Activated naive CD8-positive, alpha-beta T cell treated with anti-CD3 and anti-CD28 coated beads, Interleukin-2, amount 10 ng/mL, durations not matched to agents 7 days and 5 days (primary cell): ENCODE measurements around the gene PCGF2. TPM values are rescaled to one million over a fixed set of nuclear protein-coding genes. Genes with fewer than 3 reads are reported as not detected.
A peak's percentile ranks its signal among the peaks of the same experiment; 100 is the strongest.
"Not testable (repeated sequence)": the region's sequence is repeated elsewhere in the genome, so short reads cannot be mapped to it uniquely, and the experiment has no call there.

Experiments
- ATAC-seq: fragments of 150-1000 bp; cut with Tn5 transposase; one replicate; pipeline ENCODE4 v1.10.0; 2021; ENCODE audit warnings: low read depth, moderate library complexity
- POLR2A ChIA-PET: fragments of 350-600 bp; sonication (Branson Sonifier 250); formaldehyde crosslinking; loops from one replicate; lab custom pipeline; 2021; ENCODE audit warnings: antibody characterized with exemption; lab: Charles Lee
- DNase-seq: peaks from one replicate; pipeline ENCODE4 v3.0.0; 2021
- H3K27ac Mint-ChIP-seq: one replicate; pipeline ENCODE4 v1.8.0; 2022; ENCODE audit warnings: mild to moderate bottlenecking, mixed read lengths
- H3K27me3 Mint-ChIP-seq: one replicate; pipeline ENCODE4 v1.8.0; 2022; ENCODE audit warnings: mild to moderate bottlenecking, moderate library complexity, mixed read lengths
- H3K36me3 Mint-ChIP-seq: one replicate; pipeline ENCODE4 v1.8.0; 2021; ENCODE audit warnings: mild to moderate bottlenecking, mixed read lengths
- H3K4me1 Mint-ChIP-seq: one replicate; pipeline ENCODE4 v1.8.0; 2021; ENCODE audit warnings: mixed read lengths
- H3K4me3 Mint-ChIP-seq: one replicate; pipeline ENCODE4 v1.8.0; 2022; ENCODE audit warnings: mild to moderate bottlenecking, moderate library complexity, mixed read lengths
- H3K9me3 Mint-ChIP-seq: one replicate; pipeline ENCODE4 v1.8.0; 2021; ENCODE audit warnings: mixed read lengths
- total RNA-seq, 2 experiments: library from RNA; stranded (reverse); gene quantifications; one replicate each; pipeline ENCODE4 v1.2.3, GENCODE V29; 2021

PCGF2 gene
- 1 to 10 TPM; 1.8 to 2.0 TPM for total RNA-seq

- no peaks in the 10 kb centered on the region for H3K9me3 Mint-ChIP-seq
- peaks cover 4% of the 10 kb centered on the region for H3K36me3 Mint-ChIP-seq
- no peak within 1 kb of the TSS for H3K27ac Mint-ChIP-seq
- POLR2A ChIA-PET: no interaction called here
- H3K4me1 Mint-ChIP-seq: peaks cover 28% of the 10 kb centered on the region
- DNase-seq (no peak), ATAC-seq (no peak)
- H3K4me3 Mint-ChIP-seq: peak within 1 kb of the TSS; percentile 98
- H3K27me3 Mint-ChIP-seq: peaks cover 39% of the 10 kb centered on the region
Observed at GRCh38 chr17:38748149-38748891, at the start of gene PCGF2. TSS of gene PCGF2 (minus strand) at chr17:38748336. CDS start at chr17:38740402, 7,934 bp downstream.

- H3K4me1 Mint-ChIP-seq: peaks cover 33% of the 10 kb centered on the region
- H3K9me3 Mint-ChIP-seq: no peaks in the 10 kb centered on the region
- H3K36me3 Mint-ChIP-seq: peaks cover 22% of the 10 kb centered on the region
- ATAC-seq (no peak), DNase-seq (no peak)
- POLR2A ChIA-PET: interaction anchor here (0.6 to 1.1 kb wide), 4 partner anchors 46 to 101 kb away, joined by 3 to 6 read pairs (median 4); partner anchors contain the start of genes LASP1 and PSMB3
- H3K27ac Mint-ChIP-seq: peak overlapping the region; percentile 93
- H3K4me3 Mint-ChIP-seq: peak overlapping the region; percentile 96
- H3K27me3 Mint-ChIP-seq: no peaks in the 10 kb centered on the region
Observed at GRCh38 chr17:38797828-38798227, 49.7 kb upstream of the PCGF2 start.

GRCh38 chr17:38797158-38797490 is 49.0 kb upstream of the PCGF2 start:
- H3K27me3 Mint-ChIP-seq: no peaks in the 10 kb centered on the region
- H3K36me3 Mint-ChIP-seq: peaks cover 19% of the 10 kb centered on the region
- DNase-seq (no peak), ATAC-seq (no peak)
- no peaks in the 10 kb centered on the region for H3K9me3 Mint-ChIP-seq
- H3K4me3 Mint-ChIP-seq: peak overlapping the region; percentile 69
- peaks cover 33% of the 10 kb centered on the region for H3K4me1 Mint-ChIP-seq
- no peak overlapping the region for H3K27ac Mint-ChIP-seq
- POLR2A ChIA-PET: no interaction called here

- no peaks in the 10 kb centered on the region for H3K9me3 Mint-ChIP-seq
- H3K4me3 Mint-ChIP-seq: peak overlapping the region; percentile 69
- peaks cover 15% of the 10 kb centered on the region for H3K36me3 Mint-ChIP-seq
- H3K4me1 Mint-ChIP-seq: peaks cover 33% of the 10 kb centered on the region
- H3K27ac Mint-ChIP-seq: no peak overlapping the region
- DNase-seq (no peak), ATAC-seq (no peak)
- POLR2A ChIA-PET: no interaction called here
- no peaks in the 10 kb centered on the region for H3K27me3 Mint-ChIP-seq
Observed at GRCh38 chr17:38796451-38797157, 48.5 kb upstream of the PCGF2 start.

- Mint-ChIP-seq H3K9me3 (no peaks in the 10 kb centered on the region), H3K27me3 (no peaks in the 10 kb centered on the region), H3K4me1 (peaks cover 30% of the 10 kb centered on the region), H3K27ac (no peak overlapping the region), H3K4me3 (no peak overlapping the region), H3K36me3 (peaks cover 15% of the 10 kb centered on the region)
- DNase-seq: no peak
- POLR2A ChIA-PET: interaction anchor here (0.7 kb wide), 1 partner anchor 173 kb away, joined by 14 read pairs; the partner anchor contains the start of gene FBXO47
- no peak for ATAC-seq
Observed at GRCh38 chr17:38794221-38794620, 46.1 kb upstream of the PCGF2 start.

GRCh38 chr17:38791162-38791561 is 43.0 kb upstream of the PCGF2 start:
- POLR2A ChIA-PET: interaction anchor here (0.6 kb wide), 1 partner anchor 388 kb away, joined by 3 read pairs; no protein-coding TSS in a partner anchor
- Mint-ChIP-seq H3K4me1 (peaks cover 4% of the 10 kb centered on the region), H3K27ac (no peak overlapping the region)

GRCh38 chr17:38790148-38790707 is 42.1 kb upstream of the PCGF2 start:
- ATAC-seq, H3K4me1 Mint-ChIP-seq, H3K27ac Mint-ChIP-seq, POLR2A ChIA-PET, H3K27me3 Mint-ChIP-seq, H3K4me3 Mint-ChIP-seq, H3K36me3 Mint-ChIP-seq, DNase-seq, H3K9me3 Mint-ChIP-seq: not testable (repeated sequence)

More at GRCh38 chr17:38791162-38791561, 43.0 kb upstream of the PCGF2 start:
- Mint-ChIP-seq H3K27me3 (no peaks in the 10 kb centered on the region), H3K9me3 (no peaks in the 10 kb centered on the region), H3K36me3 (peaks cover 7% of the 10 kb centered on the region), H3K4me3 (no peak overlapping the region)
- DNase-seq (no peak), ATAC-seq (no peak)

- H3K36me3 Mint-ChIP-seq: peaks cover 10% of the 10 kb centered on the region
- H3K27ac Mint-ChIP-seq: no peak overlapping the region
- DNase-seq (no peak), ATAC-seq (no peak)
- peaks cover 3% of the 10 kb centered on the region for H3K4me1 Mint-ChIP-seq
- no peaks in the 10 kb centered on the region for H3K27me3 Mint-ChIP-seq
- H3K4me3 Mint-ChIP-seq: no peak overlapping the region
- POLR2A ChIA-PET: no interaction called here
- H3K9me3 Mint-ChIP-seq: no peaks in the 10 kb centered on the region
Observed at GRCh38 chr17:38789185-38789584, 41.0 kb upstream of the PCGF2 start.

- DNase-seq, POLR2A ChIA-PET, H3K27me3 Mint-ChIP-seq, H3K9me3 Mint-ChIP-seq, H3K4me3 Mint-ChIP-seq, H3K27ac Mint-ChIP-seq, ATAC-seq, H3K4me1 Mint-ChIP-seq: not testable (repeated sequence)
- peaks cover 10% of the 10 kb centered on the region for H3K36me3 Mint-ChIP-seq
Observed at GRCh38 chr17:38787999-38788398, 39.9 kb upstream of the PCGF2 start.

- Mint-ChIP-seq H3K9me3 (no peaks in the 10 kb centered on the region), H3K4me3 (no peak overlapping the region), H3K27ac (no peak overlapping the region), H3K27me3 (no peaks in the 10 kb centered on the region), H3K36me3 (peaks cover 13% of the 10 kb centered on the region), H3K4me1 (peaks cover 5% of the 10 kb centered on the region)
- no peak for DNase-seq
- ATAC-seq: no peak
- POLR2A ChIA-PET: no interaction called here
Observed at GRCh38 chr17:38786372-38786771, 38.2 kb upstream of the PCGF2 start.

GRCh38 chr17:38783227-38783626 is 35.1 kb upstream of the PCGF2 start:
- Mint-ChIP-seq H3K27ac (no peak overlapping the region), H3K36me3 (peaks cover 19% of the 10 kb centered on the region), H3K4me1 (peaks cover 6% of the 10 kb centered on the region), H3K27me3 (no peaks in the 10 kb centered on the region), H3K4me3 (no peak overlapping the region), H3K9me3 (no peaks in the 10 kb centered on the region)
- POLR2A ChIA-PET: interaction anchor here (0.7 kb wide), 1 partner anchor 872 kb away, joined by 6 read pairs; no protein-coding TSS in a partner anchor
- no peak for DNase-seq
- no peak for ATAC-seq

GRCh38 chr17:38779965-38780752 is 32.0 kb upstream of the PCGF2 start:
- Mint-ChIP-seq H3K9me3 (no peaks in the 10 kb centered on the region), H3K27me3 (no peaks in the 10 kb centered on the region), H3K27ac (no peak overlapping the region), H3K4me1 (peaks cover 6% of the 10 kb centered on the region), H3K36me3 (peaks cover 17% of the 10 kb centered on the region), H3K4me3 (no peak overlapping the region)
- ATAC-seq (no peak), DNase-seq (no peak)
- POLR2A ChIA-PET: interaction anchor here (1.1 to 1.7 kb wide), 2 partner anchors 9 to 18 kb away, joined by 3 read pairs; no protein-coding TSS in a partner anchor
